HG03060 (cell line): Measurements from ENCODE around the gene CELF2.
"Not testable (repeated sequence)": the region's sequence is repeated elsewhere in the genome, so short reads cannot be mapped to it uniquely, and the experiment has no call there.

Experiments
- ATAC-seq: cut with Tn5 transposase; IDR thresholded peaks from one replicate; pipeline ENCODE4 v1.9.1; 2021; ENCODE audit warnings: low read depth, moderate number of reproducible peaks; ENCODE audit not compliant: unreplicated experiment

Gene CELF2

GRCh38 chr10:11118686-11119085 is 101.0 kb downstream of the CELF2 start:
- no peak for ATAC-seq

- no peak for ATAC-seq
Measured at GRCh38 chr10:11119843-11120242, 102.2 kb downstream of the CELF2 start.

GRCh38 chr10:11120711-11121110 is 103.0 kb downstream of the CELF2 start:
- ATAC-seq, result no peak

GRCh38 chr10:11123892-11124291 is 106.2 kb downstream of the CELF2 start:
- not testable (repeated sequence) for ATAC-seq

GRCh38 chr10:11125004-11125403 is 107.3 kb downstream of the CELF2 start:
- ATAC-seq, result no peak

GRCh38 chr10:11127017-11127416 is 109.3 kb downstream of the CELF2 start:
- ATAC-seq, result not testable (repeated sequence)

- no peak for ATAC-seq
Measured at GRCh38 chr10:11131112-11131639, 113.5 kb downstream of the CELF2 start.

- no peak for ATAC-seq
Measured at GRCh38 chr10:11134411-11134810, 116.7 kb downstream of the CELF2 start.

- ATAC-seq, result no peak
Measured at GRCh38 chr10:11135709-11136108, 118.0 kb downstream of the CELF2 start.

- ATAC-seq, result no peak
Measured at GRCh38 chr10:11138314-11139033, 120.8 kb downstream of the CELF2 start.

GRCh38 chr10:11140963-11141362 is 123.3 kb downstream of the CELF2 start:
- no peak for ATAC-seq

GRCh38 chr10:11141571-11142091 is 124.0 kb downstream of the CELF2 start:
- no peak for ATAC-seq

- no peak for ATAC-seq
Measured at GRCh38 chr10:11142777-11143176, 125.1 kb downstream of the CELF2 start.

- no peak for ATAC-seq
Measured at GRCh38 chr10:11143242-11143641, 125.6 kb downstream of the CELF2 start.

- peak; percentile 7 for ATAC-seq
Measured at GRCh38 chr10:11144626-11145494, 127.2 kb downstream of the CELF2 start.

- ATAC-seq, result peak; percentile 63
Measured at GRCh38 chr10:11145495-11145855, 127.8 kb downstream of the CELF2 start.

GRCh38 chr10:11146402-11147171 is 128.9 kb downstream of the CELF2 start:
- no peak for ATAC-seq

GRCh38 chr10:11147722-11148121 is 130.1 kb downstream of the CELF2 start:
- ATAC-seq, result no peak

GRCh38 chr10:11148142-11149028 is 130.7 kb downstream of the CELF2 start:
- ATAC-seq, result no peak

GRCh38 chr10:11149807-11150141 is 132.1 kb downstream of the CELF2 start:
- no peak for ATAC-seq
